ENCODE results near the gene NSA2. TPM values are rescaled to one million over a fixed set of nuclear protein-coding genes. Genes with fewer than 3 reads are reported as not detected.

NSA2 gene
- total and polyA plus RNA-seq, 2 of the 13 experiments (the other 11 are each of a cell fraction or from before 2014, with no cell fraction given): 33.0 to 101 TPM

- peak; percentile 91 for TF ChIP-seq ZNF687 (CRISPR knock-in tag; IDR thresholded peaks at IDR 0.05)
- 0 out of 2 replicates have a peak, but pooled peaks have one; percentile 44 for TF ChIP-seq TOPORS (CRISPR knock-in tag; IDR thresholded peaks at IDR 0.05)
- TF ChIP-seq FOXA3 (CRISPR knock-in tag; IDR thresholded peaks at IDR 0.05): peak; percentile 56
- peak; percentile 50 for TF ChIP-seq MEF2D (CRISPR knock-in tag; IDR thresholded peaks at IDR 0.05)
- no peak for TF ChIP-seq MYNN (CRISPR knock-in tag; IDR thresholded peaks at IDR 0.05; ENCODE audit: low read depth)
- no peak for TF ChIP-seq ZUFSP (CRISPR knock-in tag; IDR thresholded peaks at IDR 0.05; ENCODE audit: borderline replicate concordance)
- TF ChIP-seq SALL1 (CRISPR knock-in tag; IDR thresholded peaks at IDR 0.05): peak; percentile 93
- TF ChIP-seq YEATS4 (CRISPR knock-in tag; IDR thresholded peaks at IDR 0.05; ENCODE audit: borderline replicate concordance): peak; percentile 96
- TF ChIP-seq ZBTB21 (CRISPR knock-in tag; IDR thresholded peaks at IDR 0.05): peak; percentile 56
- TF ChIP-seq ZNF784 (CRISPR knock-in tag; IDR thresholded peaks at IDR 0.05; ENCODE audit: borderline replicate concordance): peak; percentile 92
- peak; percentile 89 for TF ChIP-seq CSRNP1 (CRISPR knock-in tag; IDR thresholded peaks at IDR 0.05)
- TF ChIP-seq NFIB (CRISPR knock-in tag; IDR thresholded peaks at IDR 0.05; ENCODE audit: borderline replicate concordance): no peak
- TF ChIP-seq NFKB2 (CRISPR knock-in tag; IDR thresholded peaks at IDR 0.05; ENCODE audit: borderline replicate concordance): peak; percentile 86; the same call in 1 of the 2 replicates
- TF ChIP-seq ZFP36L2 (CRISPR knock-in tag; IDR thresholded peaks at IDR 0.05): peak; percentile 42; the same call in 1 of the 2 replicates
- no peak for TF ChIP-seq ZNF180 (CRISPR knock-in tag; IDR thresholded peaks at IDR 0.05; ENCODE audit: borderline replicate concordance, low read depth)
- TF ChIP-seq TFDP2 (CRISPR knock-in tag; IDR thresholded peaks at IDR 0.05): peak; percentile 60
- TF ChIP-seq POGK (CRISPR knock-in tag; conservative IDR thresholded peaks at IDR 0.05): no peak; the same call in 1 of the 2 replicates
These were observed at the start of gene NSA2, which contains the start of gene GFM2 (continued) for GRCh38 chr5:74766849-74767578.
